K562 (cell line): ENCODE data around the gene APOC1. TPM values are rescaled to one million over a fixed set of nuclear protein-coding genes. Genes with fewer than 3 reads are reported as not detected.
A peak's percentile ranks its signal among the peaks of the same experiment; 100 is the strongest.

Experiments
- ADNP ChIP-seq: fragments of 200-800 bp; sonication (Bioruptor generic); IDR thresholded peaks from 2 replicates; pipeline ENCODE4 v1.6.1; 2016; ENCODE audit warnings: missing genetic modification characterization, missing compliant biosample characterization
- CBX5 ChIP-seq: IDR thresholded peaks from 2 replicates; pipeline ENCODE4 v1.6.1; 2014; ENCODE audit warnings: low read depth, borderline replicate concordance
- ELF2 ChIP-seq: fragments of 250-450 bp; sonication (Bioruptor Pico); IDR thresholded peaks from 2 replicates; pipeline ENCODE4 v1.5.0; 2021; ENCODE audit warnings: mild to moderate bottlenecking
- FOXK2 ChIP-seq, 2 experiments: fragments of 450-650 bp; IDR thresholded peaks in 1 of 2; conservative IDR thresholded peaks in 1 of 2; 2 replicates each; pipeline ENCODE4 v1.6.1; 2016; ENCODE audit warnings: low read depth in 2 of 2, mild to moderate bottlenecking in 1 of 2
- GABPB2 ChIP-seq: fragments of 250-450 bp; sonication (Bioruptor Pico); conservative IDR thresholded peaks from 2 replicates; pipeline ENCODE4 v1.5.1; 2021; ENCODE audit warnings: mild to moderate bottlenecking
- HDAC6 ChIP-seq: IDR thresholded peaks from 2 replicates; pipeline ENCODE4 v1.6.1; 2012; ENCODE audit warnings: low read depth, mild to moderate bottlenecking, control low read depth, inconsistent platforms, low read length, moderate library complexity
- POLR2G ChIP-seq: fragments of 200-400 bp; formaldehyde crosslinking; IDR thresholded peaks from 2 replicates; pipeline ENCODE4 v1.6.1; 2017; ENCODE audit warnings: low read depth, mild to moderate bottlenecking, antibody characterized with exemption, low read length, moderate library complexity
- POLR3A ChIP-seq: IDR thresholded peaks from 2 replicates; pipeline ENCODE4 v1.6.1; 2011; ENCODE audit warnings: borderline replicate concordance, mild to moderate bottlenecking, moderate library complexity; ENCODE audit not compliant: insufficient read length, insufficient read depth; ENCODE audit errors: extremely low read depth
- PURB ChIP-seq: sonication (generic); formaldehyde crosslinking; IDR thresholded peaks from 2 replicates; pipeline ENCODE4 v1.9.0; 2021; ENCODE audit warnings: low read depth, mild to moderate bottlenecking, missing genetic modification reagents
- RBM14 ChIP-seq: fragments of 200-400 bp; formaldehyde crosslinking; IDR thresholded peaks from 2 replicates; pipeline ENCODE4 v1.6.1; 2018; ENCODE audit warnings: low read depth, mild to moderate bottlenecking, low read length, moderate library complexity, borderline replicate concordance; ENCODE audit not compliant: insufficient read depth
- SREBF2 ChIP-seq: sonication (generic); formaldehyde crosslinking; IDR thresholded peaks from 2 replicates; pipeline ENCODE4 v1.4.0; 2020; ENCODE audit warnings: mild to moderate bottlenecking, missing genetic modification reagents
- TCFL5 ChIP-seq: fragments of 250-450 bp; sonication (Bioruptor Pico); conservative IDR thresholded peaks from 2 replicates; pipeline ENCODE4 v1.6.1; 2021; ENCODE audit warnings: mild to moderate bottlenecking, moderate library complexity, matching md5 sums
- TRIM24 ChIP-seq, 2 experiments: fragments of 450-650 bp; IDR thresholded peaks; 2 replicates each; pipeline ENCODE4 v1.6.1; 2016
- ZBTB17 ChIP-seq: fragments of 450-650 bp; formaldehyde crosslinking; IDR thresholded peaks from 2 replicates; pipeline ENCODE4 v1.4.0; 2020; ENCODE audit warnings: mild to moderate bottlenecking
- ZBTB7A ChIP-seq: IDR thresholded peaks from 2 replicates; pipeline ENCODE4 v1.6.1; 2011; ENCODE audit warnings: low read depth, mild to moderate bottlenecking, low read length, moderate library complexity, borderline replicate concordance; ENCODE audit not compliant: control insufficient read depth
- ZNF354B ChIP-seq: fragments of 250-450 bp; sonication (Bioruptor Pico); IDR thresholded peaks from 2 replicates; pipeline ENCODE4 v1.4.0; 2020
- ZNF445 ChIP-seq: fragments of 250-450 bp; sonication (Bioruptor Pico); IDR thresholded peaks from 2 replicates; pipeline ENCODE4 v1.4.0; 2020; ENCODE audit warnings: low read depth, mild to moderate bottlenecking, moderate library complexity
- ZNF696 ChIP-seq: fragments of 250-450 bp; sonication (Bioruptor Pico); conservative IDR thresholded peaks from 2 replicates; pipeline ENCODE4 v1.4.0; 2020; ENCODE audit warnings: mild to moderate bottlenecking, moderate library complexity
- ZNF764 ChIP-seq: fragments of 250-450 bp; sonication (Bioruptor Pico); IDR thresholded peaks from 2 replicates; pipeline ENCODE4 v1.4.0; 2020; ENCODE audit warnings: low read depth, mild to moderate bottlenecking, moderate library complexity
- polyA plus RNA-seq, 8 experiments: library from polyadenylated mRNA; depleted of rRNA in 4 of 8; stranded (reverse) in 5 of 8; unstranded in 3 of 8; fragments of >200 nt; fragmentation: Nextera tagmentation in 2 of 8; fragmentation: Illumina TruSeq in 1 of 8; extraction: Ambion mirVana in 2 of 8; extraction: Trizol in 1 of 8; gene quantifications; 2 replicates each; pipeline versions ENCODE4 v1.2.1 to v1.2.3, GENCODE V29; 2011 to 2014; ENCODE audit warnings: inconsistent platforms in 1 of 8, missing spikeins in 1 of 8
- total RNA-seq, 7 experiments: library from RNA; depleted of rRNA in 6 of 7; stranded (reverse); fragments of >200 nt in 6 of 7; fragmentation: Illumina TruSeq in 2 of 7; extraction: Trizol in 2 of 7; gene quantifications; 2 replicates each; pipeline versions ENCODE4 v1.2.1 to v1.2.3, GENCODE V29; 2011 to 2021; ENCODE audit warnings: low replicate concordance in 1 of 7
- TF ChIP-seq, protein P1 (sequence below): sonication (generic); formaldehyde crosslinking; IDR thresholded peaks from 2 replicates; pipeline ENCODE4 v1.8.0; 2022; ENCODE audit warnings: missing genetic modification reagents, mild to moderate bottlenecking, borderline replicate concordance
- TF ChIP-seq, protein P2 (sequence below): fragments of 250-450 bp; sonication (Bioruptor Pico); IDR thresholded peaks from 2 replicates; pipeline ENCODE4 v1.8.0; 2021; ENCODE audit warnings: mild to moderate bottlenecking, moderate library complexity
- TF ChIP-seq, protein P3 (sequence below): sonication (generic); formaldehyde crosslinking; IDR thresholded peaks from 2 replicates; pipeline ENCODE4 v1.8.0; 2022; ENCODE audit warnings: missing genetic modification reagents, mild to moderate bottlenecking, borderline replicate concordance

APOC1 gene
- total and polyA plus RNA-seq, 9 of the 15 experiments (the other 6 are each of a cell fraction or from before 2014, with no cell fraction given) = 115 to 408 (median 220) TPM

DNA sequence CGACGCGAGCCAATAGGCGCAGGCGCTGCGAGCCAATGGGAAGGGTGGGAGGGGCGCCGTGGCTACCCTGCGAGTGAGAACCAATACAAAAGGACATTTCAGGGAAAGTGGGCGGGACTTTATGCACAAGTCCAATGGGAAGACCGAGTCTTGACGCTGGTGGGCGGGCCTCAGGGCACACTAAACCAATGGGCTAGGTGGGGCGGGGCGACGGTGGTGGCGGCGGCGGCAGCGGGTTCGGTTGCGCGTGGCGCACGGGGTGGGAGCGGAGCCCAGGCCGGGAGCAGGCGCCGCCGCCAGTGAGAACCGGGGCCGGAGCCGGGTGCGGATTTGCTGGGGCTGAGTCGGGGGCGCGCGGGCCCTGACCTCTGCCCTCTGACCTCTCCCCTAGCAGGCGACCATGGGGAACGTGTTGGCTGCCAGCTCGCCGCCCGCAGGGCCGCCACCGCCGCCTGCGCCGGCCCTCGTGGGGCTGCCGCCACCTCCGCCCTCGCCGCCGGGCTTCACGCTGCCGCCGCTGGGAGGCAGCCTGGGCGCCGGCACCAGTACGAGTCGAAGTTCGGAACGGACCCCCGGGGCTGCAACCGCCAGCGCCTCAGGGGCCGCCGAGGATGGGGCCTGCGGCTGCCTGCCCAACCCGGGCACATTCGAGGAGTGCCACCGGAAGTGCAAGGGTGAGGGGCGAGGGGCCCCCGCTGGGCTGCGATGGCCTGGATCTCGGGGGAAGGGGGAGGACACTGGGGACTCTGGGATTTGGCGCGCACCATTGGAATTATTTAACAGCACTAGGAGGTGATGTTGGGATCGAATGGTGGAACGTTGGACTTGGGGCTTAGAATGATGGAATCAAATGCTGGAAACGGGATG lies 23.2 kb upstream of the APOC1 start, which contains the start of gene TOMM40 (continued):
- TF ChIP-seq, protein P1, sequence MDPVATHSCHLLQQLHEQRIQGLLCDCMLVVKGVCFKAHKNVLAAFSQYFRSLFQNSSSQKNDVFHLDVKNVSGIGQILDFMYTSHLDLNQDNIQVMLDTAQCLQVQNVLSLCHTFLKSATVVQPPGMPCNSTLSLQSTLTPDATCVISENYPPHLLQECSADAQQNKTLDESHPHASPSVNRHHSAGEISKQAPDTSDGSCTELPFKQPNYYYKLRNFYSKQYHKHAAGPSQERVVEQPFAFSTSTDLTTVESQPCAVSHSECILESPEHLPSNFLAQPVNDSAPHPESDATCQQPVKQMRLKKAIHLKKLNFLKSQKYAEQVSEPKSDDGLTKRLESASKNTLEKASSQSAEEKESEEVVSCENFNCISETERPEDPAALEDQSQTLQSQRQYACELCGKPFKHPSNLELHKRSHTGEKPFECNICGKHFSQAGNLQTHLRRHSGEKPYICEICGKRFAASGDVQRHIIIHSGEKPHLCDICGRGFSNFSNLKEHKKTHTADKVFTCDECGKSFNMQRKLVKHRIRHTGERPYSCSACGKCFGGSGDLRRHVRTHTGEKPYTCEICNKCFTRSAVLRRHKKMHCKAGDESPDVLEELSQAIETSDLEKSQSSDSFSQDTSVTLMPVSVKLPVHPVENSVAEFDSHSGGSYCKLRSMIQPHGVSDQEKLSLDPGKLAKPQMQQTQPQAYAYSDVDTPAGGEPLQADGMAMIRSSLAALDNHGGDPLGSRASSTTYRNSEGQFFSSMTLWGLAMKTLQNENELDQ (CRISPR knock-in tag) = no peak
- TF ChIP-seq RBM14 (no peak), ZBTB17 (CRISPR knock-in tag) (no peak), ZBTB7A (peak; percentile 49; the same call in 1 of the 2 replicates), HDAC6 (no peak), ZNF354B (CRISPR knock-in tag) (no peak), ZNF696 (CRISPR knock-in tag) (no peak), CBX5 (no peak), GABPB2 (CRISPR knock-in tag) (no peak), FOXK2 (conservative IDR thresholded peaks at IDR 0.05 in 1 of 2, IDR thresholded peaks at IDR 0.05 in 1 of 2; ENCODE audit: low read depth in 2 of 2) (no peak), ADNP (tag) (no peak), ZNF445 (CRISPR knock-in tag) (no peak), TCFL5 (CRISPR knock-in tag) (no peak), SREBF2 (CRISPR knock-in tag) (no peak), PURB (CRISPR knock-in tag) (no peak), TRIM24 (IDR thresholded peaks at IDR 0.05) (no peak), POLR3A (no peak), ZNF764 (CRISPR knock-in tag) (no peak), POLR2G (peak; percentile 90), ELF2 (CRISPR knock-in tag) (no peak)
- TF ChIP-seq, protein P2, sequence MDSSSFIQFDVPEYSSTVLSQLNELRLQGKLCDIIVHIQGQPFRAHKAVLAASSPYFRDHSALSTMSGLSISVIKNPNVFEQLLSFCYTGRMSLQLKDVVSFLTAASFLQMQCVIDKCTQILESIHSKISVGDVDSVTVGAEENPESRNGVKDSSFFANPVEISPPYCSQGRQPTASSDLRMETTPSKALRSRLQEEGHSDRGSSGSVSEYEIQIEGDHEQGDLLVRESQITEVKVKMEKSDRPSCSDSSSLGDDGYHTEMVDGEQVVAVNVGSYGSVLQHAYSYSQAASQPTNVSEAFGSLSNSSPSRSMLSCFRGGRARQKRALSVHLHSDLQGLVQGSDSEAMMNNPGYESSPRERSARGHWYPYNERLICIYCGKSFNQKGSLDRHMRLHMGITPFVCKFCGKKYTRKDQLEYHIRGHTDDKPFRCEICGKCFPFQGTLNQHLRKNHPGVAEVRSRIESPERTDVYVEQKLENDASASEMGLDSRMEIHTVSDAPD (CRISPR knock-in tag) = no peak
- TF ChIP-seq, protein P3, sequence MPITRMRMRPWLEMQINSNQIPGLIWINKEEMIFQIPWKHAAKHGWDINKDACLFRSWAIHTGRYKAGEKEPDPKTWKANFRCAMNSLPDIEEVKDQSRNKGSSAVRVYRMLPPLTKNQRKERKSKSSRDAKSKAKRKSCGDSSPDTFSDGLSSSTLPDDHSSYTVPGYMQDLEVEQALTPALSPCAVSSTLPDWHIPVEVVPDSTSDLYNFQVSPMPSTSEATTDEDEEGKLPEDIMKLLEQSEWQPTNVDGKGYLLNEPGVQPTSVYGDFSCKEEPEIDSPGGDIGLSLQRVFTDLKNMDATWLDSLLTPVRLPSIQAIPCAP = no peak
